NB4 (cell line): ENCODE data around the gene THAP2.

Experiments
- CTCF ChIP-seq: IDR thresholded peaks from one replicate; pipeline ENCODE4 v1.5.1; 2012; ENCODE audit warnings: low read depth, low read length
- MYC ChIP-seq: IDR thresholded peaks from 2 replicates; pipeline ENCODE4 v1.6.1; 2011; ENCODE audit warnings: low read depth, low read length

- no peak for TF ChIP-seq CTCF
- TF ChIP-seq MYC: no peak
Measured at GRCh38 chr12:71693126-71693525, 29.0 kb downstream of the THAP2 start.
